ENCODE data around the gene SNX14. TPM values are rescaled to one million over a fixed set of nuclear protein-coding genes. Genes with fewer than 3 reads are reported as not detected.

Gene SNX14
- total and polyA plus RNA-seq, 10 of the 15 experiments (the other 5 are each of a cell fraction or from before 2014, with no cell fraction given) = 34.2 to 122 (median 51.0) TPM

DNA sequence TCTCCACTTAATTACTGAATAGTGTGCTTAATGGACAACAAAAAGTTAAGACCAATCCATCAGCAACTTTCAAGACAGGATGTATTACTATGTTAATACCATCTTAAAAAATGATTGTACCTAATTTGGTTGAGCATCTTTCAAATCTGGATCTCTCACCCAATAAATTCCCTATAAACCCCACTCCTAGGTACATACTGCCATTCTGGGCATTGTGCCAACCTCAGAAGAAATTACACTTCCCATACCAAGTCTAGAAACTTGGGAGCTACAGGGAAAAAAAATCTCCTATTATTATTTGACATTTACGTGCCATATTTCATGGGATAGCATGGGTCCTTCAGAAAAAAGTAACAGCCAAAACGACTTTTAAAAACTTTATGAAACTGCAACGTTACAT is 43.9 kb upstream of the SNX14 start:
- Histone ChIP-seq H3K79me2 (ENCODE audit: control insufficient read depth, insufficient read depth, low read length) (peaks cover 93% of the 10 kb centered on the region), H3K9ac (ENCODE audit: control insufficient read depth, insufficient read depth, low read length) (no peak overlapping the region), H3K27ac (ENCODE audit: control insufficient read depth, insufficient read depth) (no peak overlapping the region), H3K4me2 (ENCODE audit: control insufficient read depth, insufficient read depth) (no peak overlapping the region), H3K9me3 (replicated peaks; ENCODE audit: control insufficient read depth, insufficient read depth, low read length) (no peaks in the 10 kb centered on the region), H3K4me1 (ENCODE audit: control insufficient read depth, insufficient read depth, low read length) (no peaks in the 10 kb centered on the region), H2AFZ (ENCODE audit: control insufficient read depth, low read depth, low read length) (no peak overlapping the region), H3K4me3 (peak overlapping the region; percentile 31; the same call in 1 of the 2 replicates), H3K36me3 (ENCODE audit: control insufficient read depth in 2 of 2, insufficient read depth in 2 of 2, low read length in 1 of 2) (peaks cover 9 to 48% of the 10 kb centered on the region in 2 experiments), H3K27me3 (replicated peaks in 1 of 2; ENCODE audit: control insufficient read depth in 2 of 2, insufficient read depth in 2 of 2, low read length in 1 of 2) (no peaks in the 10 kb centered on the region), H4K20me1 (ENCODE audit: control insufficient read depth, insufficient read depth) (peaks cover 5% of the 10 kb centered on the region; the same call in 1 of the 2 replicates)
- BruUV-seq (replicated peaks) = no TSS peak
- in situ Hi-C loops (cut with MboI) = loop anchor here (25.0 kb wide), 1 partner anchor 1525 kb away; the partner anchor contains the start of gene ZNF292
- SMC1A ChIA-PET (ENCODE audit: uncharacterized antibody, unreplicated experiment) = interaction anchor here (4.0 to 4.6 kb wide), 3 partner anchors 27 to 42 kb away, joined by 17 to 103 read pairs (median 24); no protein-coding TSS in a partner anchor
- ATAC-seq = no peak
- DNase-seq (ENCODE audit: low read depth, low spot score) = no peak
- POLR2A ChIA-PET = interaction anchor here (10.8 kb wide), 1 partner anchor 39 kb away, joined by 192 read pairs; no protein-coding TSS in a partner anchor
- CTCF ChIA-PET = interaction anchor here (3.4 kb wide), 1 partner anchor 39 kb away, joined by 41 read pairs; no protein-coding TSS in a partner anchor
- 70% methylated on average over 3 of the region's 3 CpGs for WGBS (ENCODE audit: insufficient coverage, insufficient replicate concordance, low lambda C conversion rate, missing lambda C conversion rate)
- FAIRE-seq = no peak
- TF ChIP-seq, protein P1, sequence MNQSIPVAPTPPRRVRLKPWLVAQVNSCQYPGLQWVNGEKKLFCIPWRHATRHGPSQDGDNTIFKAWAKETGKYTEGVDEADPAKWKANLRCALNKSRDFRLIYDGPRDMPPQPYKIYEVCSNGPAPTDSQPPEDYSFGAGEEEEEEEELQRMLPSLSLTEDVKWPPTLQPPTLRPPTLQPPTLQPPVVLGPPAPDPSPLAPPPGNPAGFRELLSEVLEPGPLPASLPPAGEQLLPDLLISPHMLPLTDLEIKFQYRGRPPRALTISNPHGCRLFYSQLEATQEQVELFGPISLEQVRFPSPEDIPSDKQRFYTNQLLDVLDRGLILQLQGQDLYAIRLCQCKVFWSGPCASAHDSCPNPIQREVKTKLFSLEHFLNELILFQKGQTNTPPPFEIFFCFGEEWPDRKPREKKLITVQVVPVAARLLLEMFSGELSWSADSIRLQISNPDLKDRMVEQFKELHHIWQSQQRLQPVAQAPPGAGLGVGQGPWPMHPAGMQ (IDR thresholded peaks at IDR 0.05; ENCODE audit: borderline replicate concordance) = no peak
- TF ChIP-seq MEF2A (IDR thresholded peaks at IDR 0.05; ENCODE audit: insufficient read depth, low read depth, low read length) (no peak), JUNB (IDR thresholded peaks at IDR 0.05) (no peak), RUNX3 (IDR thresholded peaks at IDR 0.05; ENCODE audit: low read length) (no peak), IRF3 (IDR thresholded peaks at IDR 0.05) (no peak), ESRRA (IDR thresholded peaks at IDR 0.05; ENCODE audit: low read length) (no peak), PRDM15 (CRISPR knock-in tag; IDR thresholded peaks at IDR 0.05) (no peak), TCF7 (IDR thresholded peaks at IDR 0.05; ENCODE audit: borderline replicate concordance) (no peak), HSF1 (IDR thresholded peaks at IDR 0.05; ENCODE audit: low read depth, low read length) (no peak), RFX5 (IDR thresholded peaks at IDR 0.05; ENCODE audit: low read depth, low read length) (no peak), POLR2AphosphoS5 (IDR thresholded peaks at IDR 0.05; ENCODE audit: low read length) (no peak)
- TF ChIP-seq, protein P2, sequence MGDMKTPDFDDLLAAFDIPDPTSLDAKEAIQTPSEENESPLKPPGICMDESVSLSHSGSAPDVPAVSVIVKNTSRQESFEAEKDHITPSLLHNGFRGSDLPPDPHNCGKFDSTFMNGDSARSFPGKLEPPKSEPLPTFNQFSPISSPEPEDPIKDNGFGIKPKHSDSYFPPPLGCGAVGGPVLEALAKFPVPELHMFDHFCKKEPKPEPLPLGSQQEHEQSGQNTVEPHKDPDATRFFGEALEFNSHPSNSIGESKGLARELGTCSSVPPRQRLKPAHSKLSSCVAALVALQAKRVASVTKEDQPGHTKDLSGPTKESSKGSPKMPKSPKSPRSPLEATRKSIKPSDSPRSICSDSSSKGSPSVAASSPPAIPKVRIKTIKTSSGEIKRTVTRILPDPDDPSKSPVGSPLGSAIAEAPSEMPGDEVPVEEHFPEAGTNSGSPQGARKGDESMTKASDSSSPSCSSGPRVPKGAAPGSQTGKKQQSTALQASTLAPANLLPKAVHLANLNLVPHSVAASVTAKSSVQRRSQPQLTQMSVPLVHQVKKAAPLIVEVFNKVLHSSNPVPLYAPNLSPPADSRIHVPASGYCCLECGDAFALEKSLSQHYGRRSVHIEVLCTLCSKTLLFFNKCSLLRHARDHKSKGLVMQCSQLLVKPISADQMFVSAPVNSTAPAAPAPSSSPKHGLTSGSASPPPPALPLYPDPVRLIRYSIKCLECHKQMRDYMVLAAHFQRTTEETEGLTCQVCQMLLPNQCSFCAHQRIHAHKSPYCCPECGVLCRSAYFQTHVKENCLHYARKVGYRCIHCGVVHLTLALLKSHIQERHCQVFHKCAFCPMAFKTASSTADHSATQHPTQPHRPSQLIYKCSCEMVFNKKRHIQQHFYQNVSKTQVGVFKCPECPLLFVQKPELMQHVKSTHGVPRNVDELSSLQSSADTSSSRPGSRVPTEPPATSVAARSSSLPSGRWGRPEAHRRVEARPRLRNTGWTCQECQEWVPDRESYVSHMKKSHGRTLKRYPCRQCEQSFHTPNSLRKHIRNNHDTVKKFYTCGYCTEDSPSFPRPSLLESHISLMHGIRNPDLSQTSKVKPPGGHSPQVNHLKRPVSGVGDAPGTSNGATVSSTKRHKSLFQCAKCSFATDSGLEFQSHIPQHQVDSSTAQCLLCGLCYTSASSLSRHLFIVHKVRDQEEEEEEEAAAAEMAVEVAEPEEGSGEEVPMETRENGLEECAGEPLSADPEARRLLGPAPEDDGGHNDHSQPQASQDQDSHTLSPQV (IDR thresholded peaks at IDR 0.05) = no peak
- intact Hi-C loops (cut with micrococcal nuclease; ENCODE audit: unreplicated experiment) = no loop called here
- RAD21 ChIA-PET (ENCODE audit: unreplicated experiment) = interaction anchor here (8.3 kb wide), 1 partner anchor 39 kb away, joined by 125 read pairs; no protein-coding TSS in a partner anchor
